ENCODE measurements around the gene PDGFC. TPM values are rescaled to one million over a fixed set of nuclear protein-coding genes. Genes with fewer than 3 reads are reported as not detected.

Gene PDGFC
- total and polyA plus RNA-seq, 2 of the 8 experiments (the other 6 are each of a cell fraction or from before 2014, with no cell fraction given) = 0.65 to 2.7 TPM

DNA sequence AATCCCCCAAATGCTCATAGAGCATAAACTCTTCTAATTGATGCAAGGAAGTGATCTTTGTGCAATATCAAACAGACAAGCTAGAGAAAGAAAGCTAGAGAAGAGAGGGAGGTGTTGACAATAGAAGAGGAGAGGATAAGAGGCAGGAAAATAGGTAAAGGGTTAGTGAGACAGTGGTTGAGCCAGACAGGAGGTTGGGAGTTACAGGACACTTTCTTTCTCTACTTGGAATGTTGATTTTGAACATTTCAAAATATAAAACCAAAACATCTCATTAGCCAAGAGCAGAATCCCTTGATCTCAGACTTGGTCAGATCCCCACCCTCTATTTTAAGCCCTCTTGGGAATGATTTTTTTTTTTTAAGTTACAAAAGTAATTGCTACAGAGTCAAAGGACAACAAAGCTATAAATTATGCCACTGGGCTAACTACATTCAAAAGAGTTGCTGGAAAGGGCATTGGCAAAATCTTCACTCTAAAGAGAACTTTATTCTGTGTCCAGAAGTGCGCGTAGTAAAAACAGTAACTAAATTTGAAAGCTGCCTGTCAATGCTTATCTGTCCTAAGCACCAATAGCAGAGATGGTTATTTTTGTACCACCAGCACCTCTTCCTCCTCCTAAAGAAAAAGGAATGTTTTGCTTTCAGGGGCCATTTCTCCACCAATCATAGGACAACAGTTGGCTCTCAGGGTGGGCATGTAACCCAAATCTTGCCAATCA, 133.8 kb downstream of the PDGFC start:
- CTCF ChIA-PET (ENCODE audit: partially characterized antibody) = interaction anchor here (1.7 kb wide), 1 partner anchor 11 kb away, joined by 4 read pairs; no protein-coding TSS in a partner anchor
- H3K27me3 ChIP-seq (replicated peaks in 1 of 4; ENCODE audit: control insufficient read depth in 3 of 4, extremely low read depth in 1 of 4, insufficient read depth in 3 of 4, low read length in 3 of 4) = no peaks in the 10 kb centered on the region
- H3K56ac ChIP-seq (replicated peaks; ENCODE audit: insufficient read length, low read depth, low read length) = no peak overlapping the region
- no peaks in the 10 kb centered on the region for H3K79me2 ChIP-seq (ENCODE audit: control insufficient read depth in 1 of 2, insufficient read depth in 2 of 2, low read length in 2 of 2)
- H2BK12ac ChIP-seq (ENCODE audit: low read depth, low read length) = no peak overlapping the region
- H3K4me3 ChIP-seq (ENCODE audit: extremely low read depth in 1 of 4, insufficient read depth in 2 of 4, low read depth in 3 of 4, low read length in 4 of 4) = no peak overlapping the region
- no peak overlapping the region for H4K91ac ChIP-seq (replicated peaks; ENCODE audit: insufficient read length, low read length)
- H2AFZ ChIP-seq (ENCODE audit: low read length) = no peak overlapping the region
- H4K20me1 ChIP-seq (replicated peaks in 1 of 2; ENCODE audit: control insufficient read depth in 1 of 2, insufficient read depth in 2 of 2, low read length in 2 of 2) = no peaks in the 10 kb centered on the region
- no peaks in the 10 kb centered on the region for H3K79me1 ChIP-seq (ENCODE audit: low read depth, low read length)
- no peak overlapping the region for H3K4me2 ChIP-seq (ENCODE audit: insufficient read depth in 1 of 2, low read depth in 2 of 2, low read length in 2 of 2)
- no peak overlapping the region for H3K4ac ChIP-seq (replicated peaks; ENCODE audit: insufficient read length, low read depth, low read length)
- no peak for FAIRE-seq
- no peaks in the 10 kb centered on the region for H3K4me1 ChIP-seq (replicated peaks in 1 of 4; ENCODE audit: control insufficient read depth in 3 of 4, insufficient read depth in 4 of 4, low read length in 3 of 4)
- H3K27ac ChIP-seq (ENCODE audit: low read depth, low read length) = no peak overlapping the region
- no peak overlapping the region for H3K9ac ChIP-seq (replicated peaks in 1 of 4; ENCODE audit: extremely low read depth in 1 of 4, low read depth in 3 of 4, low read length in 3 of 4)
- H3K9me3 ChIP-seq (ENCODE audit: insufficient read depth in 2 of 2, low read depth in 1 of 2, low read length in 1 of 2) = peaks cover 23 to 34% of the 10 kb centered on the region in 2 experiments
- H3K14ac ChIP-seq (ENCODE audit: insufficient read length) = no peak overlapping the region
- POLR2A ChIA-PET (ENCODE audit: partially characterized antibody) = no interaction called here
- H2BK120ac ChIP-seq (replicated peaks; ENCODE audit: low read depth, low read length) = no peak overlapping the region
- H3K18ac ChIP-seq (ENCODE audit: extremely low read depth, low read length) = no peak overlapping the region
- H3K23me2 ChIP-seq (ENCODE audit: low read depth, low read length) = no peaks in the 10 kb centered on the region
- DNase-seq (ENCODE audit: low read depth in 1 of 2, low spot score in 2 of 2) = no peak
- H2BK15ac ChIP-seq (ENCODE audit: low read length) = no peak overlapping the region
- H4K5ac ChIP-seq (ENCODE audit: insufficient read length, low read depth, low read length) = no peak overlapping the region
- H2BK20ac ChIP-seq (ENCODE audit: low read length) = no peak overlapping the region
- no peak overlapping the region for H2BK5ac ChIP-seq (ENCODE audit: low read depth, low read length)
- H2AK5ac ChIP-seq (ENCODE audit: low read depth, low read length) = no peak overlapping the region
- 0 out of 8 replicates have a peak, but pooled peaks cover 0 to 5% (median 0%) of the 10 kb centered on the region in 4 experiments for H3K36me3 ChIP-seq (ENCODE audit: control insufficient read depth in 2 of 4, insufficient read depth in 4 of 4, low read length in 3 of 4)
- no peak overlapping the region for H3K23ac ChIP-seq (ENCODE audit: insufficient read length)
- 93% methylated on average over 2 of the region's 2 CpGs; no CpG with 5 or more reads in 1 of the 2 experiments for WGBS, 2 experiments (ENCODE audit: extremely low coverage in 1 of 2, insufficient coverage in 1 of 2, insufficient read length in 1 of 2, insufficient replicate concordance in 2 of 2, low coverage in 1 of 2, low lambda C conversion rate in 2 of 2, missing lambda C conversion rate in 1 of 2)
- H4K8ac ChIP-seq (ENCODE audit: extremely low read depth, insufficient read depth, low read length) = no peak overlapping the region
- TF ChIP-seq GTF2F1 (IDR thresholded peaks at IDR 0.05; ENCODE audit: borderline replicate concordance, low read depth, low read length) = no peak
- no peak for TF ChIP-seq BACH1 (IDR thresholded peaks at IDR 0.05; ENCODE audit: low read length)
- no peak for TF ChIP-seq PHF8 (conservative IDR thresholded peaks at IDR 0.05; ENCODE audit: low read depth, low read length)
- TF ChIP-seq SP4 (IDR thresholded peaks at IDR 0.05; ENCODE audit: low read length) = no peak
- TF ChIP-seq SUZ12 (IDR thresholded peaks at IDR 0.05; ENCODE audit: low read length) = no peak
- TF ChIP-seq TAF1 (IDR thresholded peaks at IDR 0.05; ENCODE audit: low read depth, low read length) = no peak
- TF ChIP-seq SP2 (IDR thresholded peaks at IDR 0.05; ENCODE audit: low read length) = no peak
- TF ChIP-seq KDM1A (IDR thresholded peaks at IDR 0.05; ENCODE audit: borderline replicate concordance, low read length) = no peak
- no peak for TF ChIP-seq YY1 (IDR thresholded peaks at IDR 0.05; ENCODE audit: low read depth, low read length)
- TF ChIP-seq RAD21 (IDR thresholded peaks at IDR 0.05 in 1 of 2, conservative IDR thresholded peaks at IDR 0.05 in 1 of 2; ENCODE audit: low read depth in 2 of 2, low read length in 2 of 2) = no peak
- TF ChIP-seq, protein P1, sequence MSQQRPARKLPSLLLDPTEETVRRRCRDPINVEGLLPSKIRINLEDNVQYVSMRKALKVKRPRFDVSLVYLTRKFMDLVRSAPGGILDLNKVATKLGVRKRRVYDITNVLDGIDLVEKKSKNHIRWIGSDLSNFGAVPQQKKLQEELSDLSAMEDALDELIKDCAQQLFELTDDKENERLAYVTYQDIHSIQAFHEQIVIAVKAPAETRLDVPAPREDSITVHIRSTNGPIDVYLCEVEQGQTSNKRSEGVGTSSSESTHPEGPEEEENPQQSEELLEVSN (IDR thresholded peaks at IDR 0.05) = no peak
- no peak for TF ChIP-seq CHD1 (IDR thresholded peaks at IDR 0.05; ENCODE audit: low read depth, low read length)
- no peak for TF ChIP-seq JUN (IDR thresholded peaks at IDR 0.05; ENCODE audit: low read depth, low read length)
